GM12874 (cell line): ENCODE results near the gene ZNF407.

Source experiments
- CTCF ChIP-seq: IDR thresholded peaks from 2 replicates; pipeline ENCODE4 v1.5.1; 2011; ENCODE audit warnings: low read depth, mild to moderate bottlenecking, control low read depth, low read length, moderate library complexity; ENCODE audit not compliant: insufficient read depth

ZNF407 gene

GRCh38 chr18:74748809-74749208, 151.1 kb downstream of the ZNF407 start:
- TF ChIP-seq CTCF, result no peak

GRCh38 chr18:74758995-74759394, 161.3 kb downstream of the ZNF407 start:
- TF ChIP-seq CTCF, result no peak

- no peak for TF ChIP-seq CTCF
Observed at GRCh38 chr18:74760026-74760425, 162.4 kb downstream of the ZNF407 start.

- no peak for TF ChIP-seq CTCF
Observed at GRCh38 chr18:74760436-74760835, 162.8 kb downstream of the ZNF407 start.

- no peak for TF ChIP-seq CTCF
Observed at GRCh38 chr18:74766251-74766650, 168.6 kb downstream of the ZNF407 start.

- TF ChIP-seq CTCF, result no peak
Observed at GRCh38 chr18:74768096-74768495, 170.4 kb downstream of the ZNF407 start.

GRCh38 chr18:74773171-74773624, 175.5 kb downstream of the ZNF407 start:
- no peak for TF ChIP-seq CTCF

GRCh38 chr18:74774486-74774885, 176.8 kb downstream of the ZNF407 start:
- TF ChIP-seq CTCF, result no peak
